H1 (cell line): ENCODE data around the gene CPED1. TPM values are rescaled to one million over a fixed set of nuclear protein-coding genes. Genes with fewer than 3 reads are reported as not detected.

Experiments
- HDAC6 ChIP-seq: IDR thresholded peaks from one replicate; pipeline ENCODE4 v1.7.1; 2012; ENCODE audit warnings: low read depth, mild to moderate bottlenecking, inconsistent platforms, low read length, moderate library complexity
- KDM1A ChIP-seq: fragments of 200-600, 300-600 bp; sonication (generic); IDR thresholded peaks from 2 replicates; pipeline ENCODE4 v1.7.1; 2016; ENCODE audit warnings: mild to moderate bottlenecking, low read length, borderline replicate concordance
- RFX5 ChIP-seq: IDR thresholded peaks from 2 replicates; pipeline ENCODE4 v1.6.1; 2011; ENCODE audit warnings: low read depth, low read length, improper control_type of control experiment, borderline replicate concordance
- RNF2 ChIP-seq: fragments of 200-900, 300-1000 bp; sonication (generic); IDR thresholded peaks from 2 replicates; pipeline ENCODE4 v1.7.1; 2016; ENCODE audit warnings: borderline replicate concordance, low read depth, mild to moderate bottlenecking, antibody characterized with exemption, low read length; ENCODE audit not compliant: poor library complexity, severe bottlenecking; ENCODE audit errors: missing control alignments
- polyA plus RNA-seq, 7 experiments: library from polyadenylated mRNA; depleted of rRNA in 3 of 7; stranded (reverse) in 5 of 7; unstranded in 2 of 7; fragments of >200 nt in 5 of 7; fragments of 200-250 nt in 2 of 7; gene quantifications; 1 replicate in 5 of 7; 2 replicates in 1 of 7; 4 replicates in 1 of 7; pipeline versions ENCODE4 v1.2.1 to v1.2.3, GENCODE V29; 2011 to 2013; ENCODE audit warnings: missing spikeins in 2 of 7, mixed read lengths in 2 of 7
- total RNA-seq: library from RNA; stranded (reverse); fragmentation: NEBNext Ultra II Directional; extraction: Animal tissue kit (Norgen Biotek cat#: 25700); gene quantifications from 2 replicates; pipeline ENCODE4 v1.2.1, GENCODE V29; 2021
- TF ChIP-seq, protein P1 (sequence below): fragments of 300-600 bp; sonication (generic); IDR thresholded peaks from 2 replicates; pipeline ENCODE4 v1.7.1; 2012; ENCODE audit warnings: low read length, moderate library complexity, mild to moderate bottlenecking, inconsistent platforms; ENCODE audit not compliant: insufficient replicate concordance

The CPED1 gene
- total and polyA plus RNA-seq, 2 of the 8 experiments (the other 6 are each of a cell fraction or from before 2014, with no cell fraction given), result 0.08 to 0.39 TPM

GRCh38 chr7:121166916-121167315, 178.4 kb downstream of the CPED1 start (continued):
- TF ChIP-seq, protein P1, sequence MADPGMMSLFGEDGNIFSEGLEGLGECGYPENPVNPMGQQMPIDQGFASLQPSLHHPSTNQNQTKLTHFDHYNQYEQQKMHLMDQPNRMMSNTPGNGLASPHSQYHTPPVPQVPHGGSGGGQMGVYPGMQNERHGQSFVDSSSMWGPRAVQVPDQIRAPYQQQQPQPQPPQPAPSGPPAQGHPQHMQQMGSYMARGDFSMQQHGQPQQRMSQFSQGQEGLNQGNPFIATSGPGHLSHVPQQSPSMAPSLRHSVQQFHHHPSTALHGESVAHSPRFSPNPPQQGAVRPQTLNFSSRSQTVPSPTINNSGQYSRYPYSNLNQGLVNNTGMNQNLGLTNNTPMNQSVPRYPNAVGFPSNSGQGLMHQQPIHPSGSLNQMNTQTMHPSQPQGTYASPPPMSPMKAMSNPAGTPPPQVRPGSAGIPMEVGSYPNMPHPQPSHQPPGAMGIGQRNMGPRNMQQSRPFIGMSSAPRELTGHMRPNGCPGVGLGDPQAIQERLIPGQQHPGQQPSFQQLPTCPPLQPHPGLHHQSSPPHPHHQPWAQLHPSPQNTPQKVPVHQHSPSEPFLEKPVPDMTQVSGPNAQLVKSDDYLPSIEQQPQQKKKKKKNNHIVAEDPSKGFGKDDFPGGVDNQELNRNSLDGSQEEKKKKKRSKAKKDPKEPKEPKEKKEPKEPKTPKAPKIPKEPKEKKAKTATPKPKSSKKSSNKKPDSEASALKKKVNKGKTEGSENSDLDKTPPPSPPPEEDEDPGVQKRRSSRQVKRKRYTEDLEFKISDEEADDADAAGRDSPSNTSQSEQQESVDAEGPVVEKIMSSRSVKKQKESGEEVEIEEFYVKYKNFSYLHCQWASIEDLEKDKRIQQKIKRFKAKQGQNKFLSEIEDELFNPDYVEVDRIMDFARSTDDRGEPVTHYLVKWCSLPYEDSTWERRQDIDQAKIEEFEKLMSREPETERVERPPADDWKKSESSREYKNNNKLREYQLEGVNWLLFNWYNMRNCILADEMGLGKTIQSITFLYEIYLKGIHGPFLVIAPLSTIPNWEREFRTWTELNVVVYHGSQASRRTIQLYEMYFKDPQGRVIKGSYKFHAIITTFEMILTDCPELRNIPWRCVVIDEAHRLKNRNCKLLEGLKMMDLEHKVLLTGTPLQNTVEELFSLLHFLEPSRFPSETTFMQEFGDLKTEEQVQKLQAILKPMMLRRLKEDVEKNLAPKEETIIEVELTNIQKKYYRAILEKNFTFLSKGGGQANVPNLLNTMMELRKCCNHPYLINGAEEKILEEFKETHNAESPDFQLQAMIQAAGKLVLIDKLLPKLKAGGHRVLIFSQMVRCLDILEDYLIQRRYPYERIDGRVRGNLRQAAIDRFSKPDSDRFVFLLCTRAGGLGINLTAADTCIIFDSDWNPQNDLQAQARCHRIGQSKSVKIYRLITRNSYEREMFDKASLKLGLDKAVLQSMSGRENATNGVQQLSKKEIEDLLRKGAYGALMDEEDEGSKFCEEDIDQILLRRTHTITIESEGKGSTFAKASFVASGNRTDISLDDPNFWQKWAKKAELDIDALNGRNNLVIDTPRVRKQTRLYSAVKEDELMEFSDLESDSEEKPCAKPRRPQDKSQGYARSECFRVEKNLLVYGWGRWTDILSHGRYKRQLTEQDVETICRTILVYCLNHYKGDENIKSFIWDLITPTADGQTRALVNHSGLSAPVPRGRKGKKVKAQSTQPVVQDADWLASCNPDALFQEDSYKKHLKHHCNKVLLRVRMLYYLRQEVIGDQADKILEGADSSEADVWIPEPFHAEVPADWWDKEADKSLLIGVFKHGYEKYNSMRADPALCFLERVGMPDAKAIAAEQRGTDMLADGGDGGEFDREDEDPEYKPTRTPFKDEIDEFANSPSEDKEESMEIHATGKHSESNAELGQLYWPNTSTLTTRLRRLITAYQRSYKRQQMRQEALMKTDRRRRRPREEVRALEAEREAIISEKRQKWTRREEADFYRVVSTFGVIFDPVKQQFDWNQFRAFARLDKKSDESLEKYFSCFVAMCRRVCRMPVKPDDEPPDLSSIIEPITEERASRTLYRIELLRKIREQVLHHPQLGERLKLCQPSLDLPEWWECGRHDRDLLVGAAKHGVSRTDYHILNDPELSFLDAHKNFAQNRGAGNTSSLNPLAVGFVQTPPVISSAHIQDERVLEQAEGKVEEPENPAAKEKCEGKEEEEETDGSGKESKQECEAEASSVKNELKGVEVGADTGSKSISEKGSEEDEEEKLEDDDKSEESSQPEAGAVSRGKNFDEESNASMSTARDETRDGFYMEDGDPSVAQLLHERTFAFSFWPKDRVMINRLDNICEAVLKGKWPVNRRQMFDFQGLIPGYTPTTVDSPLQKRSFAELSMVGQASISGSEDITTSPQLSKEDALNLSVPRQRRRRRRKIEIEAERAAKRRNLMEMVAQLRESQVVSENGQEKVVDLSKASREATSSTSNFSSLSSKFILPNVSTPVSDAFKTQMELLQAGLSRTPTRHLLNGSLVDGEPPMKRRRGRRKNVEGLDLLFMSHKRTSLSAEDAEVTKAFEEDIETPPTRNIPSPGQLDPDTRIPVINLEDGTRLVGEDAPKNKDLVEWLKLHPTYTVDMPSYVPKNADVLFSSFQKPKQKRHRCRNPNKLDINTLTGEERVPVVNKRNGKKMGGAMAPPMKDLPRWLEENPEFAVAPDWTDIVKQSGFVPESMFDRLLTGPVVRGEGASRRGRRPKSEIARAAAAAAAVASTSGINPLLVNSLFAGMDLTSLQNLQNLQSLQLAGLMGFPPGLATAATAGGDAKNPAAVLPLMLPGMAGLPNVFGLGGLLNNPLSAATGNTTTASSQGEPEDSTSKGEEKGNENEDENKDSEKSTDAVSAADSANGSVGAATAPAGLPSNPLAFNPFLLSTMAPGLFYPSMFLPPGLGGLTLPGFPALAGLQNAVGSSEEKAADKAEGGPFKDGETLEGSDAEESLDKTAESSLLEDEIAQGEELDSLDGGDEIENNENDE, result no peak
- no peak for TF ChIP-seq RFX5
- TF ChIP-seq HDAC6, result no peak
- TF ChIP-seq RNF2, result no peak
- no peak for TF ChIP-seq KDM1A
